ENCODE data around the gene TDO2.

Gene TDO2

DNA sequence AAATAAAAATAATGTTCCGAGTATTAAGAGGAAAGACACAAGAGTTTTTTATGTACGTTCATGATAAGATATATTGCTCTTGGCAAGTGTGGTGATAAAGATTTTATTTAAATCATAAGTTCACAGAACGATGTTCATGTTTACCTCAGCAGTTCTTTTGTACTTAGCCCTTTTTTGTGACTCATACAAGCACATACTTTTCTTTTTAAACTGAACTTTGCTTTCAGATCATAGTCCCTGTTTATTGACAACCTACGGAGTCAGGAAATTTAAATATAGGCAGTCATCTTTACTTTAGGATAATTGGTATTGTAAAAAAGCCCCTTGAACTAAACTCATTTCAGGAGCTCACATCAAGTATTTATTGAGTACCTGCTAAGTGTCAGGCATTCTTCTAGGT lies 51.4 kb downstream of the TDO2 start:
- no peak for DNase-seq

DNA sequence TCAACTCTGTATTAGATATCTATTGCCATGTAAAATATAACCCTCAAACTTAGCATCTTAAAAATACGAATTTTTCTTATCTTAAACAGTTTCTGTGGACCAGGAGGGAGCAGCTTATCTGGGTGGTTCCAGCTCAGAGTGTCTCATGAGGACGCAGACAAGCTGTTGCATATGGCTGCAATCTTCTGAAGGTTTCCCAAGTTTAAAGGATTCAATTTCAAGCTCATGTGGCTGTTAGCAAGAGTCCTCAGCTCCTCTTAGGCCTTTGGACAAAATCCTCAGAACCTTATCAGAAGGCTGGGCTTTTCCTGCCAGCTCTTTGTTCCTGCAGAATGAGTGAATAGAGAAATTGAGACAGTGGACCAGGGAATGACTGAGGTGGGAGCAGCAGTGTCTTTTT lies 53.0 kb downstream of the TDO2 start:
- DNase-seq: no peak

DNA sequence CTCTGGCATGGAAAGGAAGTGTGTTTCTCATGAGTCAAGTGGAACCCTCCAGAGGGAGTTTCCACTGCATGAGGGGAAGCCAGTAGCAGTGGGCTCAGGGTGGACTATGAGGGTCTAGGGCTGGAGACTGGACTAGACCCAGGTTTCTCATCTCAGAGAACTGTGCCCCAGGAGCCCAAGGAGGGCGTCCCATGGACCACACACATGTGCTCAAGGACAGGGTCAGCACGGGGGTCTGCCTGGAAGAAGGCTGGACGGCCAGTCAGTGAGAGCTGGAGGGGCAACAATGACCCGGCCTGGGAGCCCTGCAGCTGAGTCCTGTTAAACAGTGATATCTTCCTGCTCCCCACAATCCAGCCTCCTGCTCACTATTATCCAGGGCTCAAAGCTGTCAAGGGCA lies 55.9 kb downstream of the TDO2 start:
- DNase-seq: no peak

DNA sequence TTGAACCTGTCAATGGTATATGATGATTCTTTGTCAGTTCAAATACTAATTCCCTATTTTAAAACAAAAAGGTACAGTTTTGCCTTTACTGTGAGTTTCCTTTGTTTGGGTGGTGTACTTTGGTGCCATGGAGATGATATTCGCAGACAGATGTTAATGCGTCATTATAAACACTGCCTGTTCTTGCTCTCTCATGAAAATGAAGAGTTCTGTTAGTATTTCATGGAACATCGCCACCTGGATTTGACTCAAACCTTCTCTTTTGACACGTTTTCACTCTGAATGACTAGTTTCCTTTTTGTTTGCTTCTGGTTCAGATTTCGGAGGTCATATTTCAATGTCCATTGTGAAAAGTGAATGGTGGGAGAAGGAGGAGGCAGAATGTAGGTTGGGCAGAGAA lies 57.0 kb downstream of the TDO2 start:
- no peak for DNase-seq

DNA sequence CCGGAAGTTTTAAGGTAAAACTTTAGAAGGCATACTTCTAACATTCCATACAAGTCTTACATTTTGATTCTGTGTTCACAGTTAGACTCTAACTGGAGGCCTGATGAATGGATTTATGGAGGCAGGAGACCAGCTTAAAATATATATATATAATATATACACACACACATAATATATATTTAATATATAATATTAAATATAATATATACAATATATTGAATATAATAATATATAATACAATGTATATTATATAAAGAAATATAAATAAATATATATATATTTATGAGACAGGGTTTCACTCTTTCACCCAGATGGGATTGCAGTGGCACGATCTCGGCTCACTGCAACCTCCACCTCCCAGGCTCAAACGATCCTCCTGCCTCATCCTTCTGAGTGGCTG lies 58.1 kb downstream of the TDO2 start:
- DNase-seq: no peak

DNA sequence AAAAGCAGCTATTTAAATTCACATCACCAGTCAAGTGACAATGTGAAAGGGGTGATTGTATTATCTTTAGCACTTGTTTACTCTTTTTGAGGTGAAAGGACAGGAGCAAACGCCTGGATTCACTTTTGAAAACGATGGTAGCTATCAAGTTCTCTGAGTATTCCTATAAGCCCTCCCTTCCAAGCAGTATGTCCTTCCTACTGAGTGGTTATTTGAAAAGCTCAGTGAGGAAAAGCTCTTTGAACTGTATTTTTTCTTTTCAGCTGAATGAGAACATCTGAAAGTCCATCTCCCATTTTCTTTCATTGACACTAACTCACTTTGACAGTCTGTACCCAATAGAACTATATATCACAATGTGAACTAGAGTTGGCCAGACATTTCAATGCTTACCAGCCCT lies 59.3 kb downstream of the TDO2 start:
- no peak for DNase-seq

DNA sequence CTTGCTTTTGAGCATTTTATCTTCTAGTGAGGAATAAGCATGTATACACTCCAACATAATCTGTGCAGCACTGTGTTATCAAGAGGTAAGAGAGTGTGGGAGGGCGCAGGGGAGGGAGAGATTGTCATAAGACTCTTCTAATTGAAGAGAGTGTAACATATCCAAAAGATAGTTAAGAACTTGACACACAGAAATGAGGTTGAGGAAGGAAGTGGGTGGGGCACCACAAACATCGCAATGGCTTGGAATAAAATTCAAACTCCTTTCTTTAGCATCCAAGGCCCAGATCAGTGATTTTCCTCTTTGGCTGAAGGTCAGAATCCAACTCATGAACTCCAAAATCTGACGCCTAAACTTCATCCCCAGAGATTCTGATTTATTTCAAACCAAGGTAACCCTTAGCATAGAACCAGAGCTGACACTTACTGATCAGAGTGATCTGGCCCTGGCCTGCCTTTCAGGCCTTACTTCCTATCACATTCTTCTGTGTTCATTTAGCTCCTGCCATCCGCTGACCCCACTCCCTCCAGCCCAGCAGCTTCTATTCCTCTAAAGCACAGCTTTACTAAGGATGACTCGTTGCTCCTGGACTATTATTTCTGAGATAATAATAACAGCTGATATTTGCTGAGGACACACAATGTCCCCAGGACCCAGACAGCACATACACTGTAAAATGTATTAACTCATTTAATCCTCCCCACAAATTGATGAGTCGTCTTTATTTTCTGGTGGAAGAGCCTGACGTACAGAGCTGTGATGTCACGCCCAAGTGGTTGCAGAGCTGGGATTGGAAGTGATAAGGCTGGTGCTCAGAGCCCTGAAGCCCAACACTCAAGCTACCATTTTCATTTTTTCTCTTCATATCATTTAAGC lies 60.8 kb downstream of the TDO2 start:
- DNase-seq: no peak

DNA sequence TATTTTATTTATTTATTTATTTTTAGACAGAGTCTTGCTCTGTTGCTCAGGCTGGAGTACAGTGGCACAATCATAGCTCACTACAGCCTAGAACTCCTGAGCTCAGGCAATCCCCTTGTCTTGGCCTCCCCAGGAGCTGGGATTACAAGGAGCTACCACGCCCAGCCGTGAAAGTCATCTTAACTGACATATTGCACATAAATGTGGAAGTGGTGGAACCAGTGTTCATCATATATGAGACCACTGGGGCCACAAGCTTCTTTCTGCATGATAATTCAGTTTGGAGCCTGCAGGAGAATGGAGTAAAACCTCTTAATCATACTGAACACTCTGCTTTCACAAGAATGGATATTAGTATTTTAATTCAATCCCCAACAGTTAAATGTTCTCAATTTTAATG lies 62.7 kb downstream of the TDO2 start:
- DNase-seq: no peak

DNA sequence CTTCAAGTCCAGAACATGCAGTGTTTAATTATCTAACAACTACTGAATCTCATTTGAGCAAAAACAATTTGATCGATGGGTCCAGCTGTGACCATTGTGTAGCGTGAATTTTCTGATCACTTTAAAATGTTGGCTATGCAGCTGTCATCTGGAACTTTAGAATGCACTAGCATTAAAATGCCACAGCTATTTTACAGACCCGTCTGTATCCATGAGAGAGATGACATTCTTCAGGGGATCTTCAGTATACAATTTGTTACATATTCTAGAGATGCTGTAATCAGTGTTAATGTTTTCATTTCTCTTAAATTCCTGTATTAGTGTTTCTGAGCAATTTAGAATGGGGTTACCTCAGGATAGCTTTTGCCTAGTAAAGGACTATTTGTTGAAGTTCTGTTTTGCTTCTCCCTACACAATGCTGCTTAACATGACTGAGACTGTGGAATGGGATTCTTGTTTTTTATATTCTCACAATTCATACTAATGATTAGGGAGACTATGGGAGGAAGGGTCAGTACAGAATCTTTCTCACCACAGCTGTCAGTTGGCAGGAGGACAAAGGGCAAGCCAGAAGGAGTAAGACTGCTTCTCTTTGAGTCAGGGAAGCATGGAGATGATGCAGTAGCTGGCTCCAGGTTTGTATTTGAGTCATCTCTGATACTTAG lies 63.4 kb downstream of the TDO2 start:
- DNase-seq: no peak
